Ovary (tissue), 9 donors: ENCODE measurements around the gene NHP2. TPM values are rescaled to one million over a fixed set of nuclear protein-coding genes. Genes with fewer than 3 reads are reported as not detected.
"Not testable (repeated sequence)": the region's sequence is repeated elsewhere in the genome, so short reads cannot be mapped to it uniquely, and the experiment has no call there.

Experiments
- DNase-seq, 5 donors: peaks; one replicate each; pipeline ENCODE4 v3.0.0-alpha.2; 2019 to 2020
- H3K27ac ChIP-seq, 2 donors: fragments of 200-600 bp; one replicate each; pipeline versions ENCODE4 v1.5.1 to v1.8.0; 2019 to 2022
- H3K27me3 ChIP-seq: fragments of 200-600 bp; one replicate; pipeline ENCODE4 v1.8.0; 2022
- H3K36me3 ChIP-seq: fragments of 200-600 bp; sonication (generic); one replicate; pipeline ENCODE4 v1.5.1; 2019
- H3K4me1 ChIP-seq: one replicate; pipeline ENCODE4 v1.8.1; 2013; ENCODE audit warnings: mild to moderate bottlenecking, moderate library complexity; ENCODE audit not compliant: insufficient read depth
- H3K4me3 ChIP-seq: fragments of 200-600 bp; sonication (generic); one replicate; pipeline ENCODE4 v1.5.1; 2017
- H3K9me3 ChIP-seq, 2 donors: fragments of 200-600 bp in 1 of 2; sonication (generic) in 1 of 2; one replicate each; pipeline versions ENCODE4 v1.5.1 to v1.8.1; 2013 to 2019; ENCODE audit warnings: mild to moderate bottlenecking in 1 of 2, moderate library complexity in 1 of 2
- EP300 ChIP-seq: sonication (generic); formaldehyde crosslinking; IDR thresholded peaks from one replicate; pipeline ENCODE4 v1.6.1; 2017; ENCODE audit warnings: antibody characterized with exemption
- POLR2A ChIP-seq: fragments of 450-650 bp; IDR thresholded peaks from one replicate; pipeline ENCODE4 v1.6.1; 2017; ENCODE audit warnings: antibody characterized with exemption, mild to moderate bottlenecking, moderate library complexity
- WGBS, 3 donors: extraction: QIAGEN DNeasy Blood & Tissue Kit in 1 of 3; methylation state at CpG; one replicate each; pipeline versions ENCODE4 v1.1.5 to v1.1.7; 2013 to 2017; 5-methylcytosine and 5-hydroxymethylcytosine counted together
- intact Hi-C, 4 donors: fragments of 100-400 bp; cut with DNase I; formaldehyde crosslinking; loops; one replicate each; pipeline versions ENCODE4 v1.11.0 to v1.15.1; 2022 to 2023
- polyA plus RNA-seq, 2 donors: library from polyadenylated mRNA; stranded (reverse); fragments of 200-250 nt in 1 of 2; fragments of 350-450 nt in 1 of 2; fragmentation: Illumina TruSeq in 1 of 2; extraction: RNeasy Lipid Tissue Mini Kit (QIAGEN cat#74804) in 1 of 2; gene quantifications; one replicate each; pipeline ENCODE4 v1.2.3, GENCODE V29; 2013 to 2014
- total RNA-seq, 7 donors: library from RNA; depleted of rRNA in 2 of 7; stranded (reverse); fragments of >200 nt in 2 of 7; fragmentation: NEBNext Ultra II Directional in 3 of 7; extraction: Animal tissue kit (Norgen Biotek cat#: 25700) in 3 of 7; gene quantifications; one replicate each; pipeline versions ENCODE4 v1.1.0 to v1.2.4, GENCODE V29; 2016 to 2023
- TF ChIP-seq, protein P1 (sequence below), 3 donors: fragments of 450-650 bp in 2 of 3; fragments of 200-600 bp in 1 of 3; IDR thresholded peaks; one replicate each; pipeline versions ENCODE4 v1.5.1 to v1.8.0; 2016 to 2022; ENCODE audit warnings: antibody characterized with exemption in 3 of 3, mild to moderate bottlenecking in 1 of 3
- donor health status: DM: no; HTN: no; CAD: no; lungs with moderate emphysema.
- donor health status: DM: no; HTN: no; CAD: no.
- donor health status: Bipolar disorder and iron deficiency.
- donor health status: DM: yes; HTN: yes; CAD: no.
- donor health status: DM: no; HTN: no; CAD: no.
- donor health status: DM: yes; HTN: yes; CAD: no.

NHP2 gene
- total and polyA plus RNA-seq, 9 donors, result 50.1 to 174 (median 115) TPM

GRCh38 chr5:178199581-178200434, 46.1 kb upstream of the NHP2 start:
- 68 to 75% (median 69%) methylated on average over 12 of the region's 12 CpGs for WGBS, 3 donors
- TF ChIP-seq EP300, result no peak
- intact Hi-C loops, result no loop called here

GRCh38 chr5:178198706-178199105, 45.0 kb upstream of the NHP2 start:
- H3K27ac ChIP-seq, result no peak overlapping the region
- H3K9me3 ChIP-seq, result no peaks in the 10 kb centered on the region
- intact Hi-C loops, result no loop called here
- H3K4me1 ChIP-seq, result no peaks in the 10 kb centered on the region
- WGBS, 3 donors, result 85 to 88% (median 85%) methylated on average over 11 of the region's 11 CpGs
- H3K4me3 ChIP-seq, result no peak overlapping the region
- TF ChIP-seq, protein P1, sequence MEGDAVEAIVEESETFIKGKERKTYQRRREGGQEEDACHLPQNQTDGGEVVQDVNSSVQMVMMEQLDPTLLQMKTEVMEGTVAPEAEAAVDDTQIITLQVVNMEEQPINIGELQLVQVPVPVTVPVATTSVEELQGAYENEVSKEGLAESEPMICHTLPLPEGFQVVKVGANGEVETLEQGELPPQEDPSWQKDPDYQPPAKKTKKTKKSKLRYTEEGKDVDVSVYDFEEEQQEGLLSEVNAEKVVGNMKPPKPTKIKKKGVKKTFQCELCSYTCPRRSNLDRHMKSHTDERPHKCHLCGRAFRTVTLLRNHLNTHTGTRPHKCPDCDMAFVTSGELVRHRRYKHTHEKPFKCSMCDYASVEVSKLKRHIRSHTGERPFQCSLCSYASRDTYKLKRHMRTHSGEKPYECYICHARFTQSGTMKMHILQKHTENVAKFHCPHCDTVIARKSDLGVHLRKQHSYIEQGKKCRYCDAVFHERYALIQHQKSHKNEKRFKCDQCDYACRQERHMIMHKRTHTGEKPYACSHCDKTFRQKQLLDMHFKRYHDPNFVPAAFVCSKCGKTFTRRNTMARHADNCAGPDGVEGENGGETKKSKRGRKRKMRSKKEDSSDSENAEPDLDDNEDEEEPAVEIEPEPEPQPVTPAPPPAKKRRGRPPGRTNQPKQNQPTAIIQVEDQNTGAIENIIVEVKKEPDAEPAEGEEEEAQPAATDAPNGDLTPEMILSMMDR (IDR thresholded peaks at IDR 0.05), result no peak
- TF ChIP-seq EP300 (no peak), POLR2A (no peak)
- DNase-seq, result no peak
- no peaks in the 10 kb centered on the region for H3K27me3 ChIP-seq
- H3K36me3 ChIP-seq, result no peaks in the 10 kb centered on the region

More at GRCh38 chr5:178199581-178200434, 46.1 kb upstream of the NHP2 start:
- no peaks in the 10 kb centered on the region for H3K4me1 ChIP-seq
- no peak for DNase-seq
- H3K27me3 ChIP-seq, result no peaks in the 10 kb centered on the region
- no peak overlapping the region for H3K4me3 ChIP-seq
- no peaks in the 10 kb centered on the region for H3K9me3 ChIP-seq
- H3K27ac ChIP-seq, result no peak overlapping the region
- no peaks in the 10 kb centered on the region for H3K36me3 ChIP-seq

GRCh38 chr5:178198151-178198550, 44.5 kb upstream of the NHP2 start:
- H3K4me1 ChIP-seq, intact Hi-C loops, H3K27me3 ChIP-seq, DNase-seq, H3K27ac ChIP-seq, H3K9me3 ChIP-seq, H3K36me3 ChIP-seq, H3K4me3 ChIP-seq: not testable (repeated sequence)
- WGBS, 3 donors, result 77 to 93% (median 85%) methylated on average over 10 to 11 of the region's 11 CpGs

DNA sequence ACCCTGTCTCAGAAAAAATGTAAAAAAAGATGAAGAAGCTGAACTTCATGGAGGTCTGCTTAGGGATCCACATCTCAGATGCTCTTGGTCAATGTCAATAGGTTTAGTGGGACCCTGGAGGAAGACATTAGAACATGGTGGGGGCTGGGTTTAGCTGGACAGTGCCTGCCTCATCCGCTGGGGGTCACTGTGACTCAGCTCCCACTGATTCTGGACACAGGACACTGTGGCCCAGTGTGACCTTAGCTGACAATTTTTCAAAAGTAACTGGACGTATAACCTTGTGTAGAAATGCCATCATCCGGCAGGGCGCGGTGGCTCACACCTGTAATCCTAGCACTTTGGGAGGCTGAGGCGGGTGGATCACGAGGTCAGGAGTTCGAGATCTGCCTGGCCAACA, 43.3 kb upstream of the NHP2 start:
- intact Hi-C loops, result no loop called here
- DNase-seq, result no peak
- Histone ChIP-seq H3K27ac (no peak overlapping the region), H3K4me3 (no peak overlapping the region), H3K36me3 (no peaks in the 10 kb centered on the region), H3K27me3 (no peaks in the 10 kb centered on the region), H3K4me1 (no peaks in the 10 kb centered on the region), H3K9me3 (no peaks in the 10 kb centered on the region)
- TF ChIP-seq POLR2A (no peak), EP300 (no peak)
- TF ChIP-seq, protein P1 (IDR thresholded peaks at IDR 0.05), result no peak
- 78 to 82% (median 79%) methylated on average over 8 of the region's 8 CpGs for WGBS, 3 donors

- WGBS, 3 donors, result 67 to 75% (median 69%) methylated on average over 7 of the region's 7 CpGs
- TF ChIP-seq POLR2A, result no peak
- intact Hi-C loops, result no loop called here
Observed at GRCh38 chr5:178196281-178196812, 42.7 kb upstream of the NHP2 start.

GRCh38 chr5:178194026-178194425, 40.3 kb upstream of the NHP2 start:
- 26 to 34% (median 32%) methylated on average over 7 of the region's 7 CpGs for WGBS, 3 donors
- Histone ChIP-seq H3K27ac (no peak overlapping the region), H3K4me3 (no peak overlapping the region), H3K36me3 (no peaks in the 10 kb centered on the region), H3K4me1 (no peaks in the 10 kb centered on the region), H3K27me3 (no peaks in the 10 kb centered on the region), H3K9me3 (no peaks in the 10 kb centered on the region)
- no peak for DNase-seq
- TF ChIP-seq, protein P1 (IDR thresholded peaks at IDR 0.05), result no peak
- no peak for TF ChIP-seq EP300
- intact Hi-C loops, result no loop called here

More at GRCh38 chr5:178196281-178196812, 42.7 kb upstream of the NHP2 start:
- no peaks in the 10 kb centered on the region for H3K36me3 ChIP-seq
- no peak overlapping the region for H3K27ac ChIP-seq
- H3K27me3 ChIP-seq, result no peaks in the 10 kb centered on the region
- no peak for DNase-seq
- H3K4me1 ChIP-seq, result no peaks in the 10 kb centered on the region
- no peaks in the 10 kb centered on the region for H3K9me3 ChIP-seq
- H3K4me3 ChIP-seq, result no peak overlapping the region
